ENCODE data around the gene TDRD1. TPM values are rescaled to one million over a fixed set of nuclear protein-coding genes. Genes with fewer than 3 reads are reported as not detected.

TDRD1 gene
- total RNA-seq, 1 donor from 2014 or later, result not detected

GRCh38 chr10:114278884-114279191 lies 99.7 kb downstream of the TDRD1 start:
- H3K36me3 Mint-ChIP-seq (ENCODE audit: low read depth), result peaks cover 2% of the 10 kb centered on the region
- TF ChIP-seq, protein P1, sequence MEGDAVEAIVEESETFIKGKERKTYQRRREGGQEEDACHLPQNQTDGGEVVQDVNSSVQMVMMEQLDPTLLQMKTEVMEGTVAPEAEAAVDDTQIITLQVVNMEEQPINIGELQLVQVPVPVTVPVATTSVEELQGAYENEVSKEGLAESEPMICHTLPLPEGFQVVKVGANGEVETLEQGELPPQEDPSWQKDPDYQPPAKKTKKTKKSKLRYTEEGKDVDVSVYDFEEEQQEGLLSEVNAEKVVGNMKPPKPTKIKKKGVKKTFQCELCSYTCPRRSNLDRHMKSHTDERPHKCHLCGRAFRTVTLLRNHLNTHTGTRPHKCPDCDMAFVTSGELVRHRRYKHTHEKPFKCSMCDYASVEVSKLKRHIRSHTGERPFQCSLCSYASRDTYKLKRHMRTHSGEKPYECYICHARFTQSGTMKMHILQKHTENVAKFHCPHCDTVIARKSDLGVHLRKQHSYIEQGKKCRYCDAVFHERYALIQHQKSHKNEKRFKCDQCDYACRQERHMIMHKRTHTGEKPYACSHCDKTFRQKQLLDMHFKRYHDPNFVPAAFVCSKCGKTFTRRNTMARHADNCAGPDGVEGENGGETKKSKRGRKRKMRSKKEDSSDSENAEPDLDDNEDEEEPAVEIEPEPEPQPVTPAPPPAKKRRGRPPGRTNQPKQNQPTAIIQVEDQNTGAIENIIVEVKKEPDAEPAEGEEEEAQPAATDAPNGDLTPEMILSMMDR (IDR thresholded peaks at IDR 0.05), result no peak
- H3K9me3 Mint-ChIP-seq (ENCODE audit: low read depth), result no peaks in the 10 kb centered on the region
- DNase-seq (ENCODE audit: low spot score), result no peak
- H3K4me1 Mint-ChIP-seq (ENCODE audit: low read depth), result no peaks in the 10 kb centered on the region
- H3K4me3 Mint-ChIP-seq (ENCODE audit: unreplicated experiment), result no peak overlapping the region
- peaks cover 9% of the 10 kb centered on the region for H3K27me3 Mint-ChIP-seq (ENCODE audit: low read depth)
- H3K27ac Mint-ChIP-seq (ENCODE audit: unreplicated experiment), result no peak overlapping the region

GRCh38 chr10:114279289-114279688 lies 100.1 kb downstream of the TDRD1 start:
- no peak overlapping the region for H3K27ac Mint-ChIP-seq (ENCODE audit: unreplicated experiment)
- H3K4me1 Mint-ChIP-seq (ENCODE audit: low read depth), result no peaks in the 10 kb centered on the region
- no peak overlapping the region for H3K4me3 Mint-ChIP-seq (ENCODE audit: unreplicated experiment)
- TF ChIP-seq, protein P1 (IDR thresholded peaks at IDR 0.05), result no peak
- peaks cover 2% of the 10 kb centered on the region for H3K36me3 Mint-ChIP-seq (ENCODE audit: low read depth)
- peaks cover 9% of the 10 kb centered on the region for H3K27me3 Mint-ChIP-seq (ENCODE audit: low read depth)
- H3K9me3 Mint-ChIP-seq (ENCODE audit: low read depth), result no peaks in the 10 kb centered on the region
- no peak for DNase-seq (ENCODE audit: low spot score)

GRCh38 chr10:114279901-114280644 lies 100.9 kb downstream of the TDRD1 start:
- H3K27me3 Mint-ChIP-seq (ENCODE audit: low read depth), result peaks cover 7% of the 10 kb centered on the region
- no peak overlapping the region for H3K27ac Mint-ChIP-seq (ENCODE audit: unreplicated experiment)
- no peak overlapping the region for H3K4me3 Mint-ChIP-seq (ENCODE audit: unreplicated experiment)

DNA sequence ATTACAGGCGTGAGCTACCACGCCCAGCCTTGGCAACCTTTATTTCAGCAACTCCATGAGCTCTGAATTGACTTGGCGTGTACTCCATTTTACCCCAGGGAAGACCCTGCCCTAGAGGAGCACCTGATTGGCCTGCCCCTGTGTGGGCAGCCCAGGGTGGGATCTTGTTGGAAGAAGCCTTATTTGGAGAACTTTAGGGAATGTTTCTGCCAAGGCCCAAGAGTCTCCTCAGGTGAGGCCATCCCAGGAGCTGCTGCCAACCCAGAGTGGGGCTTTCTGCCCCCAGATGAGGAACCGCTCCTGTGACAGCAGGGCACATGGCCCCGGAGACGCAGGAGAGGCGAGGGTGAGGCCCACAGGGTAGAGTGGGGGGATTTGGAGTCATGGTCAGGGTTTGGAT lies 101.9 kb downstream of the TDRD1 start:
- no peak overlapping the region for H3K27ac Mint-ChIP-seq (ENCODE audit: unreplicated experiment)
- H3K4me3 Mint-ChIP-seq (ENCODE audit: unreplicated experiment), result no peak overlapping the region
- no peaks in the 10 kb centered on the region for H3K36me3 Mint-ChIP-seq (ENCODE audit: low read depth)
- TF ChIP-seq, protein P1 (IDR thresholded peaks at IDR 0.05), result no peak
- no peaks in the 10 kb centered on the region for H3K9me3 Mint-ChIP-seq (ENCODE audit: low read depth)
- H3K27me3 Mint-ChIP-seq (ENCODE audit: low read depth), result peaks cover 7% of the 10 kb centered on the region
- no peaks in the 10 kb centered on the region for H3K4me1 Mint-ChIP-seq (ENCODE audit: low read depth)
- DNase-seq (ENCODE audit: low spot score), result no peak

More at GRCh38 chr10:114279901-114280644, 100.9 kb downstream of the TDRD1 start:
- no peak for DNase-seq (ENCODE audit: low spot score)
- no peaks in the 10 kb centered on the region for H3K4me1 Mint-ChIP-seq (ENCODE audit: low read depth)
- H3K9me3 Mint-ChIP-seq (ENCODE audit: low read depth), result no peaks in the 10 kb centered on the region
- TF ChIP-seq, protein P1 (IDR thresholded peaks at IDR 0.05), result no peak
- H3K36me3 Mint-ChIP-seq (ENCODE audit: low read depth), result no peaks in the 10 kb centered on the region

- TF ChIP-seq, protein P1 (IDR thresholded peaks at IDR 0.05), result no peak
- DNase-seq (ENCODE audit: low spot score), result no peak
- H3K4me1 Mint-ChIP-seq (ENCODE audit: low read depth), result no peaks in the 10 kb centered on the region
- no peaks in the 10 kb centered on the region for H3K36me3 Mint-ChIP-seq (ENCODE audit: low read depth)
- H3K27ac Mint-ChIP-seq (ENCODE audit: unreplicated experiment), result no peak overlapping the region
- H3K9me3 Mint-ChIP-seq (ENCODE audit: low read depth), result no peaks in the 10 kb centered on the region
- peaks cover 7% of the 10 kb centered on the region for H3K27me3 Mint-ChIP-seq (ENCODE audit: low read depth)
- H3K4me3 Mint-ChIP-seq (ENCODE audit: unreplicated experiment), result no peak overlapping the region
Observed at GRCh38 chr10:114281461-114281860, 102.3 kb downstream of the TDRD1 start.

Other genes starting within 250 kb of the TDRD1 start
- gene ADRB1, start 135.5 kb upstream of the TDRD1 start, total RNA-seq, result 0.07 to 0.65 TPM (median 0.15 TPM) in 3 replicates
- 19.2 to 26.8 TPM (median 20.4 TPM) in 3 replicates for gene CCDC186, start 5.2 kb upstream of the TDRD1 start, total RNA-seq
- not detected in 3 replicates for gene VWA2, start 59.9 kb downstream of the TDRD1 start, total RNA-seq
- 1.6 to 2.9 TPM (median 1.8 TPM) in 3 replicates for gene AFAP1L2, start 225.1 kb downstream of the TDRD1 start, total RNA-seq